HuH-7 (cell line): Measurements from ENCODE around the gene ACP4.
A peak's percentile ranks its signal among the peaks of the same experiment; 100 is the strongest.
"Not testable (repeated sequence)": the region's sequence is repeated elsewhere in the genome, so short reads cannot be mapped to it uniquely, and the experiment has no call there.

Source experiments
- DNase-seq: peaks from one replicate; pipeline ENCODE4 v3.0.0; 2011; ENCODE audit warnings: low spot score

The ACP4 gene

GRCh38 chr19:50797781-50798658, 7.8 kb downstream of the ACP4 start:
- no peak for DNase-seq

DNA sequence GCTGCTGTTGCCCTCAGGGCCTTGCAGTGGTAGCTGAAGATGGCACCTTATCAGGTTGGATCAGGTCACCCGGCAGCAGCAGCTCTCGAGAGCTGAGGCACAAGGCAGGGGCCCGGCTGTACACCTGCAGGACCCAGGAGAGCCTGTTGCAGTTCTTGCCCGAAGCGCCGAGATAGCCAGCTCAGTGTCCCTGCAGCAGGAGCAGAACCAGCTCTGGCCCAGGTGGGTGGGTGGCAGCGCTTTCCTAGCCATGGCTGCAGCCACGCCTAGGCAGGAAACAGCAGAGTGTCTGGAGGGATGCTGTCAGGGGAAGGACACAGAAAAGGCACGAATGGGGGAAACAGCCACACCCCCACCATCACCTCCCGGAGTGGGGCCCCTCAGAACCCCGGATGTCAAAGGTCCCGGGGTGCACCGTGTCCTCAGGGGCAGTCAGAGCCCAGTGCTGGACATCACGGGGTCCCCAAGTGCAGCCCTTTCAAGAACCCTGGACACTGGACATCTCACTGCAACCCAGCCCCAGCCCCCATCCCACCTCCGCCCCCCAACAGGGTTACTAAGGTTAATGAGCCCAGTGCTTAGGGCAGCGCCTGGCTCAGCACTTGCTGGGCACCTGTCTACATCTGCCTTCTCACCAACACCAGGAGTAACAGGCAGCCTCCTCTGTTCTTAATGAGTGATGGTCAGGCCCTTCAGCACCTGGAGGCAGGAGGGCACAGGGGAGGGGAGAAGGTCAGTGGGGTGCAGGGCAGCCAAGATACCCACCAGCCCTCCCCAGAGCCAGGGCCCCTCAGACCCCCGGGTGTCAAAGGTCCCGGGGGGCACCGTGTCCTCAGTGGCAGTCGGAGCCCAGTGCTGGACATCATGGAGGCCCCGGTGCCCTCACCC, 8.7 kb downstream of the ACP4 start:
- DNase-seq: no peak

DNA sequence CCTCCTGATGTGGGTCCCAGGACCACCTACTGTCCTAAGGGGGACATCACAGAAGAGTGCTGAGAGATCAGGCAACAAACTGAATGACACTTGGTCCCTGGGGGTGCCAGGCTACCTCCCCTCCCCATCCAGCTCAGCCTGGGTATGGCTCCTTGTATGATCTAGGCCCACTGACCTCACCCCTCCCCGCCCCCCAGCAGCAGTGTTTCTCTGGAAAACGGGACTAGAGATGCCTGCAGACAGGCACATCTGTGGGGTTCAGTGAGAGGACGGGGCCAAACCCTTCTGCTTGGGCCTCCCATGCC, 9.3 kb downstream of the ACP4 start:
- DNase-seq: no peak

DNA sequence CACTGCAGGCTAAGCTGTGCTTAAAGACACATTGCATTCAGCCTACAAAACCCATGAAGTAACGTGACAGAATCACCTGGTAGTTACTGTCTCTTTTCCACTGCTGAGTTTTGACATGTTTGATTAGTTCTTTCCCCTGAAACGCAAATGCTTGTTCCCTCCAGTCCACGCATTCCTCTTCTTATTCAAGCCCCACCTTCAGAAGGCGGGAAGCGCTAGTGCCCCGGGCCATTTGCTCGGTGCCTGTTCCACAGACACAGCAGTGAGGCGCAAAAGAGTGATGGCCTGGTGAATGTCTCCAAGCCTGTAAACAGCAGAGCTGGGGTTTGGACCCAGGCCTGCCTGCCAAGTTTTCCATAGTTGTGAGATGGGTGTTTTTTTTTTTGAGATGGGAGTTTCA, 10.9 kb downstream of the ACP4 start:
- DNase-seq: no peak

GRCh38 chr19:50803633-50804419, 13.6 kb downstream of the ACP4 start:
- DNase-seq: no peak

- DNase-seq: peak; percentile 97
Measured at GRCh38 chr19:50804420-50805272, 14.4 kb downstream of the ACP4 start.

GRCh38 chr19:50808856-50809255, 18.6 kb downstream of the ACP4 start:
- no peak for DNase-seq

DNA sequence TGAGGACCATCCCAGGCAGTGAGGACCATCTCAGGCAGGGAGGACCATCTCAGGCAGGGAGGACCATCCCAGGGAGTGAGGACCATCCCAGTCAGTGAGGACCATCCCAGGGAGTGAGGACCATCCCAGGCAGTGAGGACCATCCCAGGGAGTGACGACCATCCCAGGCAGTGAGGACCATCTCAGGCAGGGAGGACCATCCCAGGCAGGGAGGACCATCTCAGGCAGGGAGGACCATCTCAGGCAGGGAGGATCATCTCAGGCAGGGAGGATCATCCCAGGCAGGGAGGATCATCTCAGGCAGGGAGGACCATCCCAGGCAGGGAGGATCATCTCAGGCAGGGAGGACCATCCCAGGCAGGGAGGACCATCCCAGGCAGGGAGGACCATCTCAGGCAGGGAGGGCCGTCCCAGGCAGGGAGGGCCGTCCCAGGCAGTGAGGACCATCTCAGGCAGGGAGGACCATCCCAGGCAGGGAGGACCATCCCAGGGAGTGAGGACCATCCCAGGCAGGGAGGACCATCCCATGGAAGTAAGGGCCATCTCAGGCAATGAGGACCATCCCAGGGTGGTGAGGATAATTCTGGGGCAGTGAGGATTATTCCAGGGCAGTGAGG, 21.5 kb downstream of the ACP4 start:
- not testable (repeated sequence) for DNase-seq

- no peak for DNase-seq
Measured at GRCh38 chr19:50812474-50812873, 22.3 kb downstream of the ACP4 start.

DNA sequence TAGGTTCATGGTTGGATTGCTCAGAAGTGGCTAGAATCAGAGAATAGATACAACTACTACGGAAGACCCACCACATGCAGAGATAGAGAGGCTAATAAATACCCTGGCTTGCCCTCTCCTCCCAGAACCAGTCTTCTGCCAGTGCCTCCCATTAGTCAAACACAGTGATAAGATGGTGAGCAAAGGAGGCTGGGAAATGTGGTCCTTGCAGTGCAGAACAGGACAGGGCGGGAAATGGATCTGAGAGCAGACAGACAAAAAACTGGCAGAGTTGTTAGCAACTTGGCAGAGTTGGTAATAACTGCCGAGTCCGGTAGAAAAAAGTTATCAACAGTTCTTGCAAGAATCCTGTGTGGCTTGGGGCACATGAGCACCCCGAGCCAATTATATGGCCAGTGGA, 24.7 kb downstream of the ACP4 start:
- DNase-seq: no peak

DNA sequence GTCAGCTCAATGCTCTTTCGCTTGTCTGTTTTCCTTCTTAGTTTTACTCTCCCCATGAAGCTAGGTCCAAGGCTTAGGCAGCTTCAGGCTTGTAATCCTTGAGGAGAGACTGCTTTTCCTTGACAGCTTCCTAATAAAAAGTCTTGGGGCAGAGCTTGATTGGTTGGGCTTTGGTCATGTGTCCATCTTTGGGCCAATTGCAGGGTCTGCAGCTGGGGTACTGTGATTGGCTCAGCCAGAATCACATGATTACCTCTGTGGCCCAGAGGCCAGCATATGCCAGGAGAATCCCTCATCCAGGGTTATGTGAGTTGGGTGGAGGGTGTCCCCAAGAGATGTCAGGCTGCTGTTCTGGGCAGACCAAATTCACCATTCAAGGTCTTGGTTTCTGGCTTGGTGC, 25.2 kb downstream of the ACP4 start:
- no peak for DNase-seq

DNA sequence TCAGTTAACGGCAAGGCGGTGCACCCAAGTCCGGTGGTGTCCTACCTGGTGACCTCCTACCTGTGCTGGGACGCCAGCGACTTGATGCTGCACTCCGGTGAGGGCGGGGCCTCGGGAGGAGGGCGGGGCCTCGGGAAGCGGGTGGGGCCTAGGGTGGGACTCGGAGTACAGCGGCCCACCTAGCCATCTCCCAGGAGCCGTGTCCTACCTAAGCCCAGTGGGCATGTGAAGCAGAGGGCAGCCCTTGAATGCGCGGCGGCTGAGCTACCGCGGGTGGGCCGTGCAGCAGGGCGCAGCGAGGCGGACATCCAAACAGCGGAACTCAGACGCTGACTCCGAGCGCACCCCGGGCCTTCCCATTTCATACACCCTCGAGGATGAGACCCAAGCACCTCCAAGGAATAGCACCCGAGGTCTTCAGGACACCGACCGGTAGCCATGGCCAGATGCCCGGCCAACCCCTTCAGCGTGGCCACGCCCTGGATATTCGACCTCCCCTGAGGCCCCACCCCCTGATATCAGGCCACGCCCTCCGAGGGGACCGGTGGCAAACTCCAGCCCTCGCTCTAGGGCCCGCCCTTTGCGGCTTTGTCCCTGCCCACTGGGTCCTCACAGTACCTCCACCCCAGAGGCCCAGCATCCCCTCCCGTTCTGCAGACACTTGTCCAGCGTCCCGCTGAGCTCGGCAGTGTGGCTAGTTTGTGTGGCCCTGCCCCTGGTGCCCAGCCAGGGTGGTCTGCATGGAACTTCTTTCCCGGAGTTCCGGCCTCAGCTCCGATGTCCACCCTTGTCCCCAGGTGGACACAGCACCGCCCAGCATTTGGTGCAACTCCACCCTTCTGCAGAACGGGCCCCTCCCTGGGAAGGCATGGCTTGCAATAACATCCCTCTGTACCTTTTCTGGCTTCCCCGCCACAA, 28.0 kb downstream of the ACP4 start:
- no peak for DNase-seq

- no peak for DNase-seq
Measured at GRCh38 chr19:50818859-50819472, 28.8 kb downstream of the ACP4 start.

- DNase-seq: no peak
Measured at GRCh38 chr19:50819636-50820035, 29.4 kb downstream of the ACP4 start.

GRCh38 chr19:50820086-50820485, 29.9 kb downstream of the ACP4 start:
- no peak for DNase-seq

DNA sequence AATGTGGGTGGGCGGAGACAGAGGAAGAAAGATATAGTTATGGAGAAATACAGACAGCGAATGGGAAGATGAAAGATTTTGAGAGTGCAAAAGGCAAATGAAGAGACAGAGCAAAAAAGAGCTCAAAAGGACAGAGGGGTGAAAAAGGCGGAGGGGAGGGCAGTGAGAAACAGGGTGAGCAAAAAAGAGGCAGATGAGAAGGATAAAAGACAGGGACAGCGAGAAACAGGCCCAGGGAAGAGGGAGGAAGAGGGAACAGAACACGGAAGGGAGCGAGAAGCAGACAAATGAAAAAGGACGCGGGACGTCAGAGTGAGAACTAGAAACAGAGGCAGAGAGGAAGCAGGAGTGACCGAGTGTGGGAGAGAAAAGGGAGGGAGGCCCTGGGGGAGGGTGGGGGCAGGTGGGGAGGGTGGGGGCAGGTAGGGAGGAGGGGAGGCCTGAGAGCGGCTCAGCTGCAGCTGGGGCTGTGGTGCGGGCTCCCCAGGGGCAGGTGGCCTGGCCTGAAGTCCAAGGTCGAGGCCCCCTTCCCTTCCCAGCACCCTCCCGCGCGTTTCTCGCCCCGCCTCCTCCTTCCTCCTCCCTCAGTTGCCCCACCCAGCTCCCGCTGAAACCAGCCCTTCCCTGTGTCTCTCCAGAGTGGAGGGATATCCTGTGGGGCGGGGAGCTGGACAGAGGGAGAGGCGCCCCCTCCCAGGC, 30.5 kb downstream of the ACP4 start:
- no peak for DNase-seq

GRCh38 chr19:50821248-50821612, 31.0 kb downstream of the ACP4 start:
- no peak for DNase-seq

- no peak for DNase-seq
Measured at GRCh38 chr19:50821622-50822021, 31.4 kb downstream of the ACP4 start.

- DNase-seq: no peak
Measured at GRCh38 chr19:50822661-50823208, 32.5 kb downstream of the ACP4 start.
